ENCODE measurements around the gene CD300LF. TPM values are rescaled to one million over a fixed set of nuclear protein-coding genes. Genes with fewer than 3 reads are reported as not detected.

CD300LF gene
- total and polyA plus RNA-seq, 12 donors = 0.33 to 6.3 (median 1.3) TPM; not detected in 1

DNA sequence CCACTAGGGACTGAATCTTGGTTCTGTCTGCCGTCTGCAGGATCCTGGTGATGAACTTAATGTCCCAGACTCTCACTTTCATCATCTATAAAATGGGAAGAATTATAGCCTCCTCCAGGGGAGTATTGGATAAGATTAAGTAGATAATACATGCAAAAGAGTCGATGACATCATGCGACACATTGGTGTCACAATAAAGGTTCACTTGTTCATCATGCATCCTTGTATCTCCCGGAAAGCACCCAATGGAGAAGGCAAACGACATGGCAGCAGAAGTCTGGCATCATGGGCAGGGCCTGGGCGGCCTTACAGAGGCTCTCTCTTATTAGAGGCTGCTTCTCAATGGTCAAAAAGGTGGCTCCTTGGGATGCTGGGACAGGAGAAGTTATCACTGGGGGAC lies 54.1 kb downstream of the CD300LF start:
- WGBS, 4 donors = 72 to 79% (median 77%) methylated on average over 6 of the region's 6 CpGs
- no peak for DNase-seq
- Histone ChIP-seq H3K27ac (no peak overlapping the region), H3K9me3 (replicated peaks in 1 of 3) (no peaks in the 10 kb centered on the region), H3K4me3 (no peak overlapping the region), H3K4me1 (replicated peaks in 1 of 2) (no peaks in the 10 kb centered on the region), H3K27me3 (peaks cover 4% of the 10 kb centered on the region), H3K36me3 (replicated peaks in 1 of 2) (no peaks in the 10 kb centered on the region)
- TF ChIP-seq, protein P1, sequence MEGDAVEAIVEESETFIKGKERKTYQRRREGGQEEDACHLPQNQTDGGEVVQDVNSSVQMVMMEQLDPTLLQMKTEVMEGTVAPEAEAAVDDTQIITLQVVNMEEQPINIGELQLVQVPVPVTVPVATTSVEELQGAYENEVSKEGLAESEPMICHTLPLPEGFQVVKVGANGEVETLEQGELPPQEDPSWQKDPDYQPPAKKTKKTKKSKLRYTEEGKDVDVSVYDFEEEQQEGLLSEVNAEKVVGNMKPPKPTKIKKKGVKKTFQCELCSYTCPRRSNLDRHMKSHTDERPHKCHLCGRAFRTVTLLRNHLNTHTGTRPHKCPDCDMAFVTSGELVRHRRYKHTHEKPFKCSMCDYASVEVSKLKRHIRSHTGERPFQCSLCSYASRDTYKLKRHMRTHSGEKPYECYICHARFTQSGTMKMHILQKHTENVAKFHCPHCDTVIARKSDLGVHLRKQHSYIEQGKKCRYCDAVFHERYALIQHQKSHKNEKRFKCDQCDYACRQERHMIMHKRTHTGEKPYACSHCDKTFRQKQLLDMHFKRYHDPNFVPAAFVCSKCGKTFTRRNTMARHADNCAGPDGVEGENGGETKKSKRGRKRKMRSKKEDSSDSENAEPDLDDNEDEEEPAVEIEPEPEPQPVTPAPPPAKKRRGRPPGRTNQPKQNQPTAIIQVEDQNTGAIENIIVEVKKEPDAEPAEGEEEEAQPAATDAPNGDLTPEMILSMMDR (IDR thresholded peaks at IDR 0.05) = no peak
- TF ChIP-seq POLR2A (IDR thresholded peaks at IDR 0.05) = no peak
- intact Hi-C loops (cut with DNase I) = loop anchor here (5.0 to 10.0 kb wide), 2 partner anchors 76 to 79 kb away; partner anchors contain the start of gene RAB37 (in 2 of the 2)

DNA sequence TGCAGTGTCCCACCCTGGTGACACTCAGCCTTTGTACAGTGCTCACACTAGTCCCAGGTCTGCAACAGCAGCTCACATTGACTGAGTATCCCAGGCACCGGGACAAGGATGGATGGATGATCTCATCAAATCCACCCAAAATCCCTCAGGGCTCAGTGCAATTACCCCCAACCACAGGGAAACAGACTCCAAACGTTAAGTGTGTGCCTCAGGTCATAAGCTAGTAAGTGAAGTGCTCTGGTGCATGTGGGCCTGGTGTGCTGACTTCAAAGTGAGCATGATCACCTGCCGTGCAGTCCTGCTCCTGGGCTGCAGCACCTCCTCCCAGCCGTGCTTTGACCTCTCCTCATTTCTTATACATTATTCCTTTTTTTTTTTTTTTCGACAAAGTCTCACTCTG lies 58.0 kb downstream of the CD300LF start:
- Histone ChIP-seq H3K4me3 (no peak overlapping the region), H3K27me3 (peaks cover 9% of the 10 kb centered on the region)

DNA sequence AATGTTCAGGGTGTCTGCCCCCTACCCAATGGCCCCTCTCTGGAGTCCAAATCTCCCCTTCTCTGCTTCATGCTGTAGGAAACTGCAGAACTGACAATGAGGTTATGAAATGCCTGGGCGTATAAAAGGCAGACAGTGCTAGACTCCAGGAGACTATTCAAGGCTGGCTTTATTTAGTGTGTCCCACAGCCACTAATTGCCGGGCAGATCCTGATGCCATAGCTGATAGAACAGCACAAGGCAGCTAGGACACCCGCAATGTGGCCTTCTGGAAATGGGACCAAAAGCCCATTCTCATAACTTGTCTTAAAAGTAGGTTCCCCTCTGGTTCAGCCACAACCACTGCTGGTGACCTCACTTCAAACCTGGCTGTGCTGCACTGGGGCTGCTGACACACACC lies 60.7 kb downstream of the CD300LF start:
- H3K4me1 ChIP-seq (replicated peaks in 1 of 2) = no peaks in the 10 kb centered on the region
- no peak overlapping the region for H3K27ac ChIP-seq
- no peak for DNase-seq
- intact Hi-C loops (cut with DNase I) = loop anchor here in 1 of 2 donors (10.0 kb wide), 1 partner anchor 83 kb away; the partner anchor contains the start of gene RAB37
- 67 to 73% (median 72%) methylated on average over 2 to 3 of the region's 3 CpGs for WGBS, 4 donors
- no peaks in the 10 kb centered on the region for H3K36me3 ChIP-seq (replicated peaks in 1 of 2)
- H3K27me3 ChIP-seq = peaks cover 7% of the 10 kb centered on the region
- H3K9me3 ChIP-seq (replicated peaks in 1 of 3) = no peaks in the 10 kb centered on the region
- TF ChIP-seq POLR2A (IDR thresholded peaks at IDR 0.05) = no peak
- TF ChIP-seq, protein P1 (IDR thresholded peaks at IDR 0.05) = no peak
- H3K4me3 ChIP-seq = no peak overlapping the region

More for the DNA sequence above, 58.0 kb downstream of the CD300LF start:
- Histone ChIP-seq H3K36me3 (replicated peaks in 1 of 2) (no peaks in the 10 kb centered on the region), H3K27ac (no peak overlapping the region), H3K9me3 (replicated peaks in 1 of 3) (no peaks in the 10 kb centered on the region), H3K4me1 (replicated peaks in 1 of 2) (no peaks in the 10 kb centered on the region)
- intact Hi-C loops (cut with DNase I) = loop anchor here (5.0 to 10.0 kb wide), 2 partner anchors 80 to 83 kb away; partner anchors contain the start of gene RAB37 (in 2 of the 2)
- no peak for DNase-seq
- WGBS, 4 donors = 46 to 59% (median 55%) methylated on average over 5 of the region's 5 CpGs
- TF ChIP-seq, protein P1 (IDR thresholded peaks at IDR 0.05) = no peak
- TF ChIP-seq POLR2A (IDR thresholded peaks at IDR 0.05) = no peak

DNA sequence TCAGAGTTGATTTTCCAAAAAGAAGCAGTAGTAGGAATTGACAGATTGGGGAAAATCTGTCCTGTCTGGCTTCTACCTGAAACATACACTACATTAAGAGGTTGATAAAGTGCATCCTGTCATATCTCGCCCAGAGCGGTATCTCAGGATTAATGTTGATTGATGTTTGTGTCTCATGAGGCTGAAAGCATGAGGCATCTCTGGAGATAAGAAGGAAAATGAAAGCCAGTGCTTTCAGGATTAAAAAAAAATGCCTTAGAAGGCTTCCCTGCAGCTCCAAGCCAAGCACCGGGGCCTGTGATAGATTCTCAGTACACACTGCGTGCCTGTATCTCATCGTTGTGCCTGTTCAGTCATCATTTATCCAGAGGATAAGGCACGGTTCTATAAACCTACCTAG lies 62.8 kb downstream of the CD300LF start:
- 32 to 48% (median 40%) methylated on average over 6 of the region's 6 CpGs for whole genome bisulfite sequencing, 4 donors
- intact Hi-C loops (cut with DNase I) = loop anchor here in 1 of 2 donors (10.0 kb wide), 1 partner anchor 85 kb away; the partner anchor contains the start of gene RAB37
- H3K27me3 ChIP-seq = peaks cover 7% of the 10 kb centered on the region

More for the DNA sequence above, 62.8 kb downstream of the CD300LF start:
- no peak overlapping the region for H3K27ac ChIP-seq
- no peaks in the 10 kb centered on the region for H3K4me1 ChIP-seq (replicated peaks in 1 of 2)
- TF ChIP-seq POLR2A (IDR thresholded peaks at IDR 0.05) = no peak
- TF ChIP-seq, protein P1 (IDR thresholded peaks at IDR 0.05) = no peak
- no peak for DNase-seq
- H3K4me3 ChIP-seq = no peak overlapping the region
- no peaks in the 10 kb centered on the region for H3K9me3 ChIP-seq (replicated peaks in 1 of 3)
- no peaks in the 10 kb centered on the region for H3K36me3 ChIP-seq (replicated peaks in 1 of 2)
